Nucleus accumbens (tissue), 56 donors: ENCODE results near the gene CRACR2A.
A peak's percentile ranks its signal among the peaks of the same experiment; 100 is the strongest.

Source experiments
- DNase-seq, 56 donors: peaks; one replicate each; lab custom pipeline; 2025; lab: John Stamatoyannopoulos, UW

Gene CRACR2A

DNA sequence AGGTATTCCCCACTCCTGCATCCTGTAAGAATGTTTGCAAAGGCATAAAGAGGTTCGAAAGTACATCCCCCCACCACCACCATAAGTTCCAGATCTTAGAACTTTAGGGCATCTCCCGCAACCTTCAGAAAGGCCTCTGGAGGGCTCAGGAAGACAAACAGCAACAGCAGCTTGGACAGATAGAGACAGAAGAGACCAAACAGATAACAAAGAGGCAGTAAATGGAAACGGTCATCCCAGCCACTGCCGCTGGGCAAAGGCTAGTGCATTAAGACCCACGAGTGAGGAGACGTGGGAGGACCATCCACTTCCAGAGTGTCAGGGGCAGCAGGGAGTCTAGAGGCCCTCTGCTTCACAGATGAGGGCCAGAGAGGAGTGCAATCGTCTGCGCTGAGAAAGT lies 124.3 kb downstream of the CRACR2A start:
- DNase-seq: no peak

- DNase-seq: no peak
Observed at GRCh38 chr12:3627336-3627735, 125.6 kb downstream of the CRACR2A start.

DNA sequence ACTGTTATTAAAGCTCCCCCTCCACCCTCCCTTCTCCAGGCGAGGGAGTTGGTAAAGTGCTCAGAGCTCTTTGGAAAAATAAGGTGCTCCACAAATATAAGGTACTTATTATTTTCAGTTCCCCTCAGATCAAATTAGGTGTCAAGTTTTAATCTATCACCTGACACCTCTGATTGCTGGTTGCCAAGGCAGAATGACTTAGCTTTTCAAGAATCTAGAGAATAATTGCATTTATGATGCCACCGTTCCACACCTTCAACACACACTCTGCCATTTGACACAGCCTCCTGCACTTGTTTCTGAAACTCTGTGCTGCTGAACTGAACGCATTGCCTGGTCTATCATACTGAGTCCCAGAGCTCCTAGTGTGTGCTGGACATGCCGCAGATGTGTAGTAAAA lies 128.6 kb downstream of the CRACR2A start:
- DNase-seq: peak in 6 of 56 donors; percentile 16 to 61 (median 32)

DNA sequence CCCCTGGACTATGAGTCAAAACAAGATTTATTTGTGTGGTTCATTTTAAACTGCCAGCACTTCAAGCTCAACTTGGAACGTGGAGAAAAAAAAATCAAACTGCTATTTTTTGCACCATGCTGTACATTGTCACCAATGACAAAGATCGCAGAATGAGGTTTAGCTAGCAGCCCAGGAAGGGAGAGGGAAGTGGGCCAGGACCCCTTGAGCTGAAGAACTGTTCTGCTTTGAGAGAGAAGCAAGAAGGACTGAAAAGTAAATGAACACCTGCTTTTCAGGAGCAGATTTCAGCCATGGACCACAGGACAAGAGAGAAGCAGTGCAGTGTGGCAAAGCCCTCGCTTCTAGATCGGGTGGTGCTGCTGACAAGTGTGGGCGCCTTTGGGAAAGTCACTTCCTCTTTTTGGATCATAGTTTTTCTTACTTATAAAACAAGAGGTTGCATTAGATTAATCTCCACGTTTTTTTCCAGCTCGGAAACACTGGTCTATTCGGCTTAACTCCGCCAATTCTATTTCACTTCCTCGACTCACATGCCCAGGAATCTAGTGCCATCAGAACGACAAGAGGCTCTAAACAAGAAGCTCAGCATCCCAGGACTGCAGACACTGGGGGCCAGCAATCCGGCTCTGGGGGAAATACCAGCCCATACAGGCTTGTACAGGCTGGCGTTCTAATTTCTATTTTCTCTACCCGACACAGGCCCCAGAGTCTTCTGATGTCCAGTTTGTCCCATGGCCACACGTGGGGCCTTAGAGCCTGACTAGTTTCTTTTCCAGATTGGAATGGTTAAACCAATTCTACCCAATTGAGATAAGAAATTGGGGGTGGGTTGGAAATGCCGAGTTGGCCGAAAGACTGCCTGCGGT lies 129.9 kb downstream of the CRACR2A start:
- DNase-seq: peak in 9 of 56 donors; percentile 12 to 51 (median 25)

GRCh38 chr12:3622021-3622821 lies 130.7 kb downstream of the CRACR2A start:
- peak in 15 of 56 donors; percentile 14 to 59 (median 37) for DNase-seq

- no peak for DNase-seq
Observed at GRCh38 chr12:3620856-3621255, 132.1 kb downstream of the CRACR2A start.

DNA sequence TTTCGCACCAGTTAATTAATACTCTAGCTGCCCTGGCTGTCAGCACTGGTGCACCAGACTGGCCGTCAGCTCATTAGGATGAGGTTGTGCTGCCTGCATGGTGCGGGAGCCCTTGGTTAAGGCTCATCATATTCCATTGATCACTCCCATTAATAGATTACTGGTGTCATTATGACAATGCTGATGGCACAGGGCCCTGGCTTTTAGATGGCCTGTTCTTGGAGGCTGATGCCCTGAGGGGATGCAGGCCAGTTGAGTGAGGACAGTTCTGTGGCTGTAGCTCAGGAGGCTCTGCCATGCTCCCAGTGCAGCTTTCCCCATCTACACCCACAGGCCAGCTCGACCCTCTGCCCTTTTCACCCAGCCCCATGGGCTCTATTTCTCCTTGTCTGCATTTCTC lies 135.3 kb downstream of the CRACR2A start:
- no peak for DNase-seq

DNA sequence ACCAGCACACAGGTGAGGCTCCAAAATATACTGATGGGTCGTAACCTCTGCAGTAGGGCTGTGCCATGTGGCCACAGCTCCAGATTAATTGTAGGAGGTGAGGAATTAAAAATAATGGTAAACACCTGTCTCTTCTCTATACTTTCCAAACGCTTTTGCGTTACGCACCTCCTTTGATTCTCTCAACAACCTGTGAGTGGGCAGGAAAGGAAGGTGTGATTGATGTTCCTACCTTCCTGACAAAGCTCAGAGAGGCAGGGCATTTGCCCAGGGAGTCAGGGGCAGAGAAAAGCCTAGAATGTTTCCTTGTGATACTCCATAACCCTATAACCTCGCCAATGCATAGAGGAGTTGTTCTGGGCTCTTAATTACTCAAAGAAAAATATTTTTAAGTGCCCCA lies 137.0 kb downstream of the CRACR2A start:
- no peak for DNase-seq

DNA sequence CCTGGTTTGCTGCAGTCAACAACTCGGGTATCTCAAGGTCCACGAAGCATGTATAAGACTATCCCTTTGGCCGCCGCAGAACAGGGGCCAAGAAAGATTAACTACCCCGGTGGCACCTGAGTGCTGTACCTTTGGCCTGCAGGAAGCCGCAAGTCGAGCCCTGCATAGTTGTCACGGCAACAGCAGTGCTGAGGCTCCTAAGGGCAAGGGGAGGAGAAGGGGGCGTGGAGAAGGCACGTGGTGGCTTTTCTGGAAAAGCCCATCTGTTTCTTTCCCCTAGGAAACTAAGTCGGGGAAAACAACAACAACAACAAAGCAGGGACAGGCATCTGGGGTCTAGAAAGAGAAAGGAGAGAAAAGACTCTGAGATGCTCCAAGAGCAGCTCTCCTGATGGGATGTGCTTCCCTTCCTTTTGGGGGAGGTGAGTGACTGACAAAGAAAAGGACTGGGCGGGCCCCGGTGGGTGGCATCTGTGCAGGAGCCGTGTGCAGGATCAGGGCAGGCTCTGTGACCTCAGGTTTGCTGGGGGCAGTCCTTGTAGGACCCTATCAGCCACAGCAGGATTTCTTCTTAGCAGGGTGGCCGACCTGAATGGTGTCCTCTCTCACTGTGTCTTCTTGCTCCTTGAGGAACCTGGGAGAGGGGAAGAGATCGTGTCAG lies 138.0 kb downstream of the CRACR2A start:
- peak in 3 of 56 donors; percentile 7 to 43 (median 18) for DNase-seq

DNA sequence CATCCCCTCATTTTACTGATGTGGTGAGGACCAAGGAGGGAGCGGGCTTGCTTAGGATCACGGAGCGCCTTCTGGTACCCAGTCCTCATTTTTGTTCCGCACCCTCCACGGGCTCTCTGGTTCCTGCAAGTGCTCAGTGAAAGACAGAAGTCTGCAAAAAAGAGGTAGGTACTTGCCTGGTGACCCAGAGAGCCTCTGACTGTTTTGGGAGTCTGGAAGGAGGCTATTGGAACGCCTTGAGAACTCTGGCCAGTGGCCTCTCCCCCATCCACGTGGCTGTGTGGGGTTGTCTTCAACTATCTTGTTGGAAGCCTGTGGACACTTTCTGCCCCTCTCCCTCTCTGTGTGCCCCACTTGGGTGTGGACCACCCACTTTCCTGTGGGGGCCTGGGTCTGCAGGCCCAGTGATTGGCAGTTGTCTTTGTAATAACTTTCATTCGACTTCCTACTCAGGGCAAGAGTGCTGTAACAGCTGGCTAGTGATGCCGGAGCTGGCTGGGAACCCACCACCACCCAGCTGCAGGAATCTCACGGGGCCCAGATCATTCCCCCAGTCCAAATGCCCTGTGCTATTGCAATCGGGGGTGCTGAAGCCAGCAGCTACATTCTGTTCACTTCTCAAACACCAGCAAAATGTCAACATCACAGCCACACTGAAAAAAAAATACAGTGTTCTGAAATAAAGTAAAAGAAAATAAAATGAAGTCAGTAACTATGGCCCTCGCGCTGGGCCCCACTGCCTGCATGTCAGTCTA lies 139.1 kb downstream of the CRACR2A start:
- no peak for DNase-seq

DNA sequence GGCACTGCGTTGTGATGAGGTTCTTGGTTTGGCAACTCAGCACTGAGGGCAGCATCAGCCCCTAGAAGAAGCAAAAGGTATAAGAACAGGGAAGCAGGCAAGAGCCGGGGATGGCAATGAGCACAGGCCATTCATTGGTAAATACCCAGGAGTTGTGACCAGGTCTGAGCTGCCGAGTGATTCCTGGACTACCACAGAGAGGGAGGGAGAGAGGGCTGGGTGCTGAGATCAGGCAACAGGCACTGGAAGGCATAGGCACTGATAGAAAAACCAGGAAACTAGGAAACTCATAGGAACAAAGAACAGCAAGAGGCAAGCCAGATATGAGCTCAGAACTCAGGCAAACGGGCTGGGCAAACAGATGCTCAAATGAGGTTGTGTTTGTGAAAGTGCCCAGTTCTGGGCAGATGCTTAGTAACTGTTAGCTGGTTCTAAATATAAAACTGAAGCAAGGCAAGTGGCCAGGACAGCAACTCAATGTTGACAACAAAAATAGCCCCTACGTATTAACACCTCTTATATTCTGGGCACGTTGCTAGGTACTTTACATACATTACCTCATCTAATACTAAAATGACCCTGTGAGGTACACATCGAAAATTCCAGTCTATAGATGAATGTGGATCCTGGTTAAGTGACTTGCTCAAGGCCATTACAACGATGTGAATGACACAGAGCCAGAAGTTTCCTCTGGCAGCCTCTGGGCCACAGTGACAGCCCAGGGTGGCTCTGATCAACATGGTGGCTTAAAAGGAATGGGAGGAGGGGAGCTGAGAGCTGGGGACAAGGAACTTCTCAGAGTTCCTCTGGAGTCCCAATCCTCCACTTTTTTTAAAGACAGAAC lies 140.8 kb downstream of the CRACR2A start:
- peak in 1 of 56 donors; percentile 4 for DNase-seq

DNA sequence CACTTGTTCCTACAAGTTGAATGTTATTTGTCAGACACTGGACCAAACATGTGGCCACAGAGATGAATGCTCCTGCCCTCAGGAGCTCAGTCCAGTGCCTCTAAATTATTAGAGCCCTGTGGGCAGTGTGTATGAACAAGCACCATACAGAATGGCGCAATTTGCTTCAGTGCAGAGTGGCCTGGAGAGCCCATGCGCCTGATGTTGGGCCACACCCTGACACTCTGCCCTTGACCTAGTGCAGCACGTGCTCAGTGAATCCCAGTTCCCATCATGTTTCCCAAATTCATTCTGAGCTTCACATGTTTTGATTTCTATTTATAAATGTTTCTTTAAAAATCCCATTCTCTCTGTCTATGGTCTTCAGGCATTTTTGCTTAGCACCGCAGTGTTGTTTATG lies 145.1 kb downstream of the CRACR2A start:
- no peak for DNase-seq

- DNase-seq: no peak
Observed at GRCh38 chr12:3607039-3607720, 145.7 kb downstream of the CRACR2A start.

GRCh38 chr12:3606128-3606527 lies 146.8 kb downstream of the CRACR2A start:
- no peak for DNase-seq

DNA sequence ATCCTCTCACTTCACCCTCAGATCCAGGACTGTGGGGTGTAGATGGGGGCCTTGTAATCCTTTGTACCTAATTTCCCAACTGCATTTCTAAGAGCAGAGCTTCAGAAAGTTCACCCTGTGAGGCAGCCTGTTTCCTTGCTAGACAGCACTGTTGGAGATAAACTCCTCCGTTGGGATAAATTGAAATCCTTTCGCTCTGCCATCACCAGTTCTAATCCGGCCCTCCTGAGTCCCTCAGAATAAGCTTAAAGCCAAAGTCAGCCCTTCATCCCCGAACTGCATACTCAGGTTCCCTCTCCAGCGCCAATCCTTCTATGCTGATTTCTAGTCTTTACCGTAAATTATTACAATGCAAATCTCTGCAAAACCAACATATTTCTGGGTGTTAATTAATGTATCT lies 147.2 kb downstream of the CRACR2A start:
- DNase-seq: no peak

DNA sequence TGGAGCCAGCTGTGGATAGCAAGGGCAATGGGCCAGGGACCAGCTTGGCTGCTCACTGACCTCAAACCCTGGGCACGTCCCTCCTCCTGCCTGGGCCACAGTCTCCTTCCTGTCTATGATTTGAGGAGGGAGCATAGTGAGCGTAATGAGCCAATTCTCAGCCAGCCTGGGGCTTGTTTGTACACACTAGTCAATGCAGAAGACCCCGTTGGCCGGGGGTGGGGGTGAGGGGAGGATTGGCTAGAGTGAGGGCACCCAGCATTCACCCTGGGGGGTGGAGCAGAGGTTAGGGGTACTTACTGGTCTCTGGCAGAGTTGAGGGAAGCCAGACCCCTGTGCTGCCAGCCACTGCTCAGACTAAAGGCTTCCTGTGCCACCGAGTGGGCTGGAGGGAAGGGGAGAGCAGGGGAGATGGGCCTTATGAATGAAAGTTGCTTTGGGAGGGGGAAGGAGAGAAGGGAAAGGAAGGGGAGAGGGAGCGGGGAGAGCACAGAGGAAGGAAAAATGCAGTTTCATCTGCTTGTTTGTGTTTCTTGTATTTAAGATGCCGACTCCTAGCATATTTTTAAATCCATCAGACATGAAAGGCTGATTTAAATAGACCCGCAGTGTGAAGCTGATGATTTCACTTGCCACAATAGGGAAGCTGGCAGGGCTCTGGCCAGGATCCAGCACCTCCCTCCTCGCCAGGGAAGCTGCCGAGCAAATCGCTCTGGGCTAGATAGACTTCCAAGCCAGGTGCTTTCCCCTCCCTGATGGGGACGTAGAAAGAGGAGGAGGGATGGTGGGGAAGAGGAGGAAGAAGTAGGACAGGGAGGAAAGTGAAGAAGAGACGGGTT lies 147.9 kb downstream of the CRACR2A start:
- DNase-seq: peak in 22 of 56 donors; percentile 7 to 70 (median 27)

GRCh38 chr12:3604286-3604685 lies 148.6 kb downstream of the CRACR2A start:
- DNase-seq: no peak

- DNase-seq: no peak
Observed at GRCh38 chr12:3603576-3603975, 149.3 kb downstream of the CRACR2A start.
